C4-2B (cell line): ENCODE data around the gene EDN2.

Experiments
- ZFX ChIP-seq: fragments of 450-650 bp; IDR thresholded peaks from 2 replicates; pipeline ENCODE4 v1.6.1; 2017
- TF ChIP-seq, protein P1 (sequence below): fragments of 450-650 bp; conservative IDR thresholded peaks from 2 replicates; pipeline ENCODE4 v1.5.1; 2017; ENCODE audit warnings: mild to moderate bottlenecking

DNA sequence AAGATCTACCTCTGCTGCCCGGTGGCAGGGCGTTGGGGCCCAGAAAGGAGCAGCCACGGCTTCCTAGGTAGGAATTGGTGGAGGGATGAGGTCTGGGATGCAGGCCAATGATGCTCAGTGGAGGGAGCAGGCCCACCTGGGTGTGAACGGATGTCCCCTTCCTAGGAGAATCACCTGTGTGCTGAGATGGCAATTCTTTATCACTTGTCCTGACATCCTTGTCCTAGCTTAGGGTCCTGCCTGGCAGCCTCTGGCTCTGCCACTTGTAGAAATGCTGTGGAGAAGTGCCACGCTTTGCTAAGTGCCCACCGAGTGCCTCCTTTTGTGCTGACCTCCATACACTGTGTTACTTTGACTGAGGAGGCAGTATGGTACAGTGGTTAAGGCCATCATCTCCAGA, 12.8 kb downstream of the EDN2 start:
- TF ChIP-seq, protein P1, sequence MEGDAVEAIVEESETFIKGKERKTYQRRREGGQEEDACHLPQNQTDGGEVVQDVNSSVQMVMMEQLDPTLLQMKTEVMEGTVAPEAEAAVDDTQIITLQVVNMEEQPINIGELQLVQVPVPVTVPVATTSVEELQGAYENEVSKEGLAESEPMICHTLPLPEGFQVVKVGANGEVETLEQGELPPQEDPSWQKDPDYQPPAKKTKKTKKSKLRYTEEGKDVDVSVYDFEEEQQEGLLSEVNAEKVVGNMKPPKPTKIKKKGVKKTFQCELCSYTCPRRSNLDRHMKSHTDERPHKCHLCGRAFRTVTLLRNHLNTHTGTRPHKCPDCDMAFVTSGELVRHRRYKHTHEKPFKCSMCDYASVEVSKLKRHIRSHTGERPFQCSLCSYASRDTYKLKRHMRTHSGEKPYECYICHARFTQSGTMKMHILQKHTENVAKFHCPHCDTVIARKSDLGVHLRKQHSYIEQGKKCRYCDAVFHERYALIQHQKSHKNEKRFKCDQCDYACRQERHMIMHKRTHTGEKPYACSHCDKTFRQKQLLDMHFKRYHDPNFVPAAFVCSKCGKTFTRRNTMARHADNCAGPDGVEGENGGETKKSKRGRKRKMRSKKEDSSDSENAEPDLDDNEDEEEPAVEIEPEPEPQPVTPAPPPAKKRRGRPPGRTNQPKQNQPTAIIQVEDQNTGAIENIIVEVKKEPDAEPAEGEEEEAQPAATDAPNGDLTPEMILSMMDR = no peak
- TF ChIP-seq ZFX = no peak
